Activated B cell treated with CpG ODN at 0.5 μM for 24 hours (primary cell): Measurements from ENCODE around the gene BPI. TPM values are rescaled to one million over a fixed set of nuclear protein-coding genes. Genes with fewer than 3 reads are reported as not detected.

Source experiments
- ATAC-seq: fragments of 200-7000 bp; cut with Tn5 transposase; one replicate; pipeline ENCODE4 v1.10.0; 2021; ENCODE audit warnings: low read depth, mild to moderate bottlenecking, moderate library complexity
- CTCF ChIA-PET: fragments of 350-600 bp; sonication (Branson Sonifier 250); formaldehyde crosslinking; loops from one replicate; lab custom pipeline; 2021; ENCODE audit warnings: antibody characterized with exemption; lab: Charles Lee
- POLR2A ChIA-PET: fragments of 350-600 bp; sonication (Branson Sonifier 250); formaldehyde crosslinking; loops from one replicate; lab custom pipeline; 2021; ENCODE audit warnings: antibody characterized with exemption; lab: Charles Lee
- DNase-seq: peaks from one replicate; pipeline ENCODE4 v3.0.0; 2022
- H3K27ac Mint-ChIP-seq: one replicate; pipeline ENCODE4 v1.8.0; 2020; ENCODE audit warnings: mixed read lengths
- H3K27me3 Mint-ChIP-seq: one replicate; pipeline ENCODE4 v1.8.0; 2021; ENCODE audit warnings: mixed read lengths
- H3K36me3 Mint-ChIP-seq: one replicate; pipeline ENCODE4 v1.8.0; 2021; ENCODE audit warnings: low read depth, mixed read lengths
- H3K4me1 Mint-ChIP-seq: one replicate; pipeline ENCODE4 v1.8.0; 2021; ENCODE audit warnings: mixed read lengths
- H3K4me3 Mint-ChIP-seq: one replicate; pipeline ENCODE4 v1.8.0; 2020; ENCODE audit warnings: mild to moderate bottlenecking, mixed read lengths
- H3K9me3 Mint-ChIP-seq: one replicate; pipeline ENCODE4 v1.8.0; 2020; ENCODE audit warnings: mixed read lengths
- CTCF ChIP-seq: fragments of 200-600 bp; IDR thresholded peaks from one replicate; pipeline ENCODE4 v1.8.0; 2022; ENCODE audit warnings: antibody characterized with exemption, mild to moderate bottlenecking
- intact Hi-C: fragments of 100-400 bp; cut with micrococcal nuclease; formaldehyde crosslinking; loops from one replicate; pipeline ENCODE4 v1.15.1; 2024
- total RNA-seq: library from RNA; stranded (reverse); gene quantifications from 2 replicates; pipeline ENCODE4 v1.2.3, GENCODE V29; 2022

Gene BPI
- total RNA-seq, 1 donor from 2014 or later: not detected

- intact Hi-C loops: no loop called here
- DNase-seq (no peak), ATAC-seq (no peak)
- Mint-ChIP-seq H3K36me3 (no peaks in the 10 kb centered on the region), H3K4me1 (no peaks in the 10 kb centered on the region), H3K27me3 (peaks cover 30% of the 10 kb centered on the region), H3K9me3 (no peaks in the 10 kb centered on the region), H3K4me3 (no peak overlapping the region), H3K27ac (no peak overlapping the region)
- POLR2A ChIA-PET: no interaction called here
- CTCF ChIA-PET: no interaction called here
- TF ChIP-seq CTCF: no peak
Measured at GRCh38 chr20:38297916-38298674, 5.9 kb upstream of the BPI start.

- no peak for DNase-seq
- Mint-ChIP-seq H3K4me1 (peaks cover under 1% of the 10 kb centered on the region), H3K27me3 (peaks cover 31% of the 10 kb centered on the region), H3K27ac (no peak overlapping the region), H3K4me3 (no peak overlapping the region), H3K36me3 (no peaks in the 10 kb centered on the region), H3K9me3 (no peaks in the 10 kb centered on the region)
- ChIA-PET POLR2A (no interaction called here), CTCF (no interaction called here)
- TF ChIP-seq CTCF: no peak
- no peak for ATAC-seq
- intact Hi-C loops: no loop called here
Measured at GRCh38 chr20:38298768-38299288, 5.1 kb upstream of the BPI start.

- no peak for TF ChIP-seq CTCF
- Mint-ChIP-seq H3K36me3 (no peaks in the 10 kb centered on the region), H3K4me1 (peaks cover 3% of the 10 kb centered on the region), H3K27ac (no peak overlapping the region), H3K9me3 (no peaks in the 10 kb centered on the region), H3K4me3 (no peak overlapping the region), H3K27me3 (peaks cover 40% of the 10 kb centered on the region)
- DNase-seq (no peak), ATAC-seq (no peak)
- ChIA-PET CTCF (no interaction called here), POLR2A (no interaction called here)
- intact Hi-C loops: no loop called here
Measured at GRCh38 chr20:38299963-38300362, 4.0 kb upstream of the BPI start.

DNA sequence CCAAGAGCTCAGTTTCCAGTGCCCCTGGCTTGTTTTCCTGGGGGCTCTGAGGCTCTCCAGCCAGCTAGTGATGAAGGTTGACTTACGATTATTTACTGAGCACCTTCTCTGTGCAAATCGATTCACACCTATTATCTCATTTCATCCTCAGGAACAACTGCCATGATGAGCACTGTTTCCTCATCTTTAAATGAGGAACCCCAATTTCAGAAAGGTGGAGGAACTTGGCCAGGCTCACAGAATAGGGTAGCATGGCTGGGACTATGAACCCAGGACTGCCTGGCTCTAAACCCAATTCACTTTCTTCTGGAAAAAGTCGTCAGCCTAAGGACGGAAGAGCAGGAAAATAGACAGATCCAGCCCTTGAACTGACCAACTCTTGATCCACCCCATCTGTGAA is 3.5 kb upstream of the BPI start:
- DNase-seq (no peak), ATAC-seq (no peak)
- no peak for TF ChIP-seq CTCF
- Mint-ChIP-seq H3K9me3 (no peaks in the 10 kb centered on the region), H3K4me3 (no peak overlapping the region), H3K36me3 (no peaks in the 10 kb centered on the region), H3K27ac (no peak overlapping the region), H3K4me1 (peaks cover 3% of the 10 kb centered on the region), H3K27me3 (peaks cover 40% of the 10 kb centered on the region)
- POLR2A ChIA-PET: no interaction called here
- intact Hi-C loops: no loop called here
- CTCF ChIA-PET: no interaction called here

GRCh38 chr20:38301309-38301708 is 2.6 kb upstream of the BPI start:
- no peak overlapping the region for H3K4me3 Mint-ChIP-seq
- intact Hi-C loops: no loop called here
- peaks cover 3% of the 10 kb centered on the region for H3K4me1 Mint-ChIP-seq
- CTCF ChIA-PET: no interaction called here
- no peak for TF ChIP-seq CTCF
- no peak for ATAC-seq
- POLR2A ChIA-PET: no interaction called here
- no peaks in the 10 kb centered on the region for H3K36me3 Mint-ChIP-seq
- no peak overlapping the region for H3K27ac Mint-ChIP-seq
- no peak for DNase-seq
- no peaks in the 10 kb centered on the region for H3K9me3 Mint-ChIP-seq
- H3K27me3 Mint-ChIP-seq: peaks cover 43% of the 10 kb centered on the region
